Naive thymus-derived CD8-positive, alpha-beta T cell (primary cell): Measurements from ENCODE around the gene KCNN3. TPM values are rescaled to one million over a fixed set of nuclear protein-coding genes. Genes with fewer than 3 reads are reported as not detected.
A peak's percentile ranks its signal among the peaks of the same experiment; 100 is the strongest.

ENCODE experiments used
- ATAC-seq, 2 donors: fragments of 150-1000 bp; cut with Tn5 transposase in 1 of 2; sonication (Bioruptor Pico), chemical (Tn5 transposase) in 1 of 2; 1 replicate in 1 of 2; 2 replicates in 1 of 2; pipeline ENCODE4 v1.10.0; 2021; ENCODE audit warnings: mild to moderate bottlenecking in 2 of 2, moderate library complexity in 2 of 2
- POLR2A ChIA-PET: fragments of 350-600 bp; sonication (Branson Sonifier 250); formaldehyde crosslinking; loops from one replicate; lab custom pipeline; 2021; ENCODE audit warnings: antibody characterized with exemption; lab: Charles Lee
- DNase-seq, 10 donors: peaks; one replicate each; pipeline versions ENCODE4 v3.0.0 to v3.0.0-alpha.2; 2020 to 2022
- H3K27ac Mint-ChIP-seq, 10 donors: one replicate each; pipeline ENCODE4 v1.8.0; 2020 to 2022; ENCODE audit warnings: mild to moderate bottlenecking in 10 of 10, mixed read lengths in 10 of 10, moderate library complexity in 4 of 10, inconsistent platforms in 1 of 10
- H3K27me3 Mint-ChIP-seq, 5 donors: one replicate each; pipeline ENCODE4 v1.8.0; 2021 to 2022; ENCODE audit warnings: mixed read lengths in 5 of 5
- H3K36me3 Mint-ChIP-seq, 3 donors: one replicate each; pipeline ENCODE4 v1.8.0; 2020 to 2022; ENCODE audit warnings: mixed read lengths in 3 of 3, mild to moderate bottlenecking in 2 of 3, inconsistent platforms in 1 of 3
- H3K4me1 Mint-ChIP-seq, 4 donors: one replicate each; pipeline ENCODE4 v1.8.0; 2021 to 2022; ENCODE audit warnings: mixed read lengths in 4 of 4
- H3K4me3 Mint-ChIP-seq, 10 donors: one replicate each; pipeline ENCODE4 v1.8.0; 2020 to 2022; ENCODE audit warnings: mild to moderate bottlenecking in 10 of 10, mixed read lengths in 10 of 10, moderate library complexity in 6 of 10, inconsistent platforms in 1 of 10
- H3K9me3 Mint-ChIP-seq, 9 donors: one replicate each; pipeline ENCODE4 v1.8.0; 2020 to 2022; ENCODE audit warnings: mixed read lengths in 9 of 9, mild to moderate bottlenecking in 3 of 9, inconsistent platforms in 1 of 9, moderate library complexity in 1 of 9
- polyA plus RNA-seq, 3 donors: library from polyadenylated mRNA; unstranded; fragments of 300-500 nt; fragmentation: Illumina TruSeq; gene quantifications; one replicate each; pipeline ENCODE4 v1.2.3, GENCODE V29; 2021
- total RNA-seq, 8 experiments: library from RNA in 2 of 8; stranded (reverse) in 2 of 8; gene quantifications; one replicate each; pipeline ENCODE4 v1.2.3 and lab custom pipeline; 2021 to 2026

Gene KCNN3
- total and polyA plus RNA-seq, 5 experiments from 2014 or later: 0.08 TPM; not detected in 4

GRCh38 chr1:154895798-154896197 is 25.7 kb upstream of the KCNN3 start:
- H3K27ac Mint-ChIP-seq: no peak overlapping the region
- no peaks in the 10 kb centered on the region for H3K36me3 Mint-ChIP-seq

GRCh38 chr1:154891452-154891851 is 21.4 kb upstream of the KCNN3 start:
- no peaks in the 10 kb centered on the region for H3K9me3 Mint-ChIP-seq
- no peak for ATAC-seq
- H3K36me3 Mint-ChIP-seq: peaks cover 0 to 2% (median 0%) of the 10 kb centered on the region in 3 donors
- DNase-seq: no peak
- H3K4me3 Mint-ChIP-seq: no peak overlapping the region
- H3K4me1 Mint-ChIP-seq: peaks cover 0 to 4% (median under 1%) of the 10 kb centered on the region in 4 donors
- H3K27ac Mint-ChIP-seq: no peak overlapping the region
- peaks cover 0 to 3% (median 0%) of the 10 kb centered on the region in 5 donors for H3K27me3 Mint-ChIP-seq
- POLR2A ChIA-PET: interaction anchor here (0.6 kb wide), 1 partner anchor 126 kb away, joined by 3 read pairs; no protein-coding TSS in a partner anchor

More at GRCh38 chr1:154895798-154896197, 25.7 kb upstream of the KCNN3 start:
- DNase-seq: no peak
- H3K4me1 Mint-ChIP-seq: peaks cover 0 to 4% (median under 1%) of the 10 kb centered on the region in 4 donors
- no peak for ATAC-seq
- peaks cover 0 to 4% (median 0%) of the 10 kb centered on the region in 5 donors for H3K27me3 Mint-ChIP-seq
- no peaks in the 10 kb centered on the region for H3K9me3 Mint-ChIP-seq
- H3K4me3 Mint-ChIP-seq: no peak overlapping the region
- POLR2A ChIA-PET: no interaction called here

DNA sequence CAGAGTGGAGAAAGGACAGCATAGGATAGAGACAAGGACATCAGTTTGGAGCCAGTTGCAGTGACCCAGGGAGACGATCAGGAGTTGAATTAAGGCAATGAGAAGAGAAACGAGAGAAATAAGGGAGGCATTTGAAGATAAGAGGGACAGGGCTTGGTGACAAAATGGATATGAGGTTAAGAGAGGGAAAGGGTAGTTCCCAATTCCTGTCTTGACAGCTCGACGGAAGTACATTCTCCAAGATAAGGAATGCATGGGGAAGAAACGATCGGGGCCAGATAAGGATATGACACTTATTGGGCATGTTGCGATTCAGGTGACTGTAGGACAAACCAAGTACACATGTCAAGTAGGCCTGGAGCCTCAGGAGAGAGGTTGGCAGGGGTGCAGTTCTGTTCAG is 18.7 kb upstream of the KCNN3 start:
- Mint-ChIP-seq H3K27me3 (peaks cover 0 to 3% (median 1%) of the 10 kb centered on the region in 5 donors), H3K4me1 (peaks cover 0 to 4% (median under 1%) of the 10 kb centered on the region in 4 donors), H3K36me3 (peaks cover 0 to 2% (median 0%) of the 10 kb centered on the region in 3 donors), H3K27ac (peak overlapping the region in 1 of 10 donors; percentile 37), H3K4me3 (no peak overlapping the region), H3K9me3 (no peaks in the 10 kb centered on the region)
- POLR2A ChIA-PET: no interaction called here
- ATAC-seq (no peak), DNase-seq (no peak)

GRCh38 chr1:154886281-154887015 is 16.4 kb upstream of the KCNN3 start:
- Mint-ChIP-seq H3K4me3 (no peak overlapping the region), H3K36me3 (peaks cover 0 to 2% (median 0%) of the 10 kb centered on the region in 3 donors), H3K27me3 (peaks cover 0 to 7% (median 1%) of the 10 kb centered on the region in 5 donors), H3K9me3 (no peaks in the 10 kb centered on the region), H3K4me1 (no peaks in the 10 kb centered on the region), H3K27ac (peak overlapping the region in 1 of 10 donors; percentile 0)
- POLR2A ChIA-PET: no interaction called here
- ATAC-seq (no peak), DNase-seq (no peak)

DNA sequence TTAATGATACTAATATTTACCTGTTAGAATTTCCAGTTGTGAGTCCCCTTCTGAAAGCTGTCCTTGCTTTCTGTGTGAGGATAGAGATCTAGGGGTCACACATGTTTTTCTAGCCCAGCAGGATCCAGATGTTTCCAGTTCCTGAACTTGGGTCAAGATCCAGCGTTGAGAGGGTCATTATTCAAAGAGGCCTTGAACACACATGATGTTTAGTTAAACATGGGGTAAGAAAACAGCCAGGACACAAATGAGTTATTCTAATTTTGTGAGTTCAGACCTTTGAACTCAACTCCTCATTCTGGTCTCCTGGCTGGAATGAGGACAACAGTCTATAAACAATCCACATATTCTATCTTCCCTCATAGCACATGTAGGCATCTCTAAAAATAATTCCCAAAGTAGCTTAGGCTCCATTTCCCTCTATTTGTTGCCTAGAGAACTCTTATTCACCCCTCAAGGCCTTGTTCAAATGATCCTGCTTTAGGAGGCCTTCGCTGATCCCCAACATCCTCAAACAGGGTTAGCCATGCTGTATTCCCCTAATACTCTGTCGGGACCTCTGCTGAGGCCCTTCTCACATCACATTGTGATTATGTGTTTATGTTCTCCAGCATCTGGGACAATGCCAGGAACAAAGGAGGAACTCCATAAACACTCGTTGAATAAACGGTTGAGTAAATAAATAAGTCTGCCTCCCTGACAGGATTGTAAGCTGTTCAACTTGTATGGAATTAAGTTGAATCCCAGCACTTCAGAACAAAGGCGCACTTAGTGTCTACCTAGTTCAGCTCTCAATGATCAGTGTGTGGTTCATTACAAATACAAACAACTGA is 15.0 kb upstream of the KCNN3 start:
- Mint-ChIP-seq H3K9me3 (no peaks in the 10 kb centered on the region), H3K4me3 (no peak overlapping the region), H3K36me3 (peaks cover 0 to 2% (median 0%) of the 10 kb centered on the region in 3 donors), H3K27me3 (peaks cover 0 to 7% (median 1%) of the 10 kb centered on the region in 5 donors), H3K27ac (no peak overlapping the region), H3K4me1 (no peaks in the 10 kb centered on the region)
- POLR2A ChIA-PET: interaction anchor here (0.7 kb wide), 1 partner anchor 51 kb away, joined by 5 read pairs; no protein-coding TSS in a partner anchor
- ATAC-seq (no peak), DNase-seq (no peak)

DNA sequence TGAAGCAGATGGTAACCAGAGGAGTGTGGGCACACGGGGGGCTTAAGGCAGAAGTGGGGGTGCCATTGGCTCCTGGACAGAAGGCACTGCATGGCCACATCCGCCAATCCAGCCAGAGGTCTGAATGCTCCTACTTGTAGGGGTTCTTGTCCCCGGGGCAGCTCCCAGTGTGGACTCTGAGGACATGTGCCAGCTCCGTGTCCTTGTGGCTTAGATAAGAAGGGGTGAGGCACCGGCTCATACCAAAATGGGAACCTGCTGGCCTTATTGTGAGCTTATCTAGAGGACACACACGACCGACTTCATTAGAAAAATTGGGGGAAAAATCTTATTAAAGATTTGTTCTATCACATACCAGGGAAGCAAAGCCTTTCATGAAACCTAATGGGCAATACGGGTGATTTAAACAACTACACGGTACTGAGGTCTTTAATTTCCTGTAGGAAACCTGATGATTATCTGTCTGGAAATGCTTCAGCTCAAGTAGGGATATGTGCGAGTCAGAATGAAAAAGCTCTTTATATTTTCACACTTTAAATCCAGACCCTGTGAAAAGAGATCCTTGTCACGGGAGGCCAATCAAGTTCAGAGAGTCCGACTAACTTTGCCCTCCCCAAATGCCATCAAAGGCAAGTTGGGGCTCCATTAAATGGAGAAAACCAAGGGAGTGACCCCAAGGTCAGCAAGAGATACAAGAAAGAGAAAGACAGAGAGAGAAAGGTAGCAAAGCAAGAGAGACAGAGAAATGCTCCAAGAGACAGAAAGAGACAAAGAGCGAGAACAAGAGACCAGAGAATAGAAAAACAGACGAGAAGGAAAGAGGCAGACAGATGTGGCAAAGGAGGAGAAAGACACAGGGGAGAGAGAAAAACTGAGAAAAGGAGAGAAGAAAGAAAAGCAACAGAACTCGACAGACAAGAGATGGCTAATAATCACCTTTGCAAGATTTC is 14.1 kb upstream of the KCNN3 start:
- POLR2A ChIA-PET: no interaction called here
- H3K27ac Mint-ChIP-seq: no peak overlapping the region
- ATAC-seq (no peak), DNase-seq (no peak)
- no peaks in the 10 kb centered on the region for H3K9me3 Mint-ChIP-seq
- H3K4me3 Mint-ChIP-seq: no peak overlapping the region
- peaks cover 0 to 7% (median 1%) of the 10 kb centered on the region in 5 donors for H3K27me3 Mint-ChIP-seq
- H3K36me3 Mint-ChIP-seq: peaks cover 0 to 2% (median 0%) of the 10 kb centered on the region in 3 donors
- no peaks in the 10 kb centered on the region for H3K4me1 Mint-ChIP-seq

- no peaks in the 10 kb centered on the region for H3K4me1 Mint-ChIP-seq
- H3K27me3 Mint-ChIP-seq: peaks cover 0 to 4% (median 0%) of the 10 kb centered on the region in 5 donors
- DNase-seq (no peak), ATAC-seq (no peak)
- H3K4me3 Mint-ChIP-seq: no peak overlapping the region
- H3K9me3 Mint-ChIP-seq: no peaks in the 10 kb centered on the region
- no peak overlapping the region for H3K27ac Mint-ChIP-seq
- H3K36me3 Mint-ChIP-seq: no peaks in the 10 kb centered on the region
- POLR2A ChIA-PET: interaction anchor here (0.8 kb wide), 1 partner anchor 121 kb away, joined by 3 read pairs; no protein-coding TSS in a partner anchor
Measured at GRCh38 chr1:154881820-154882535, 11.9 kb upstream of the KCNN3 start.

DNA sequence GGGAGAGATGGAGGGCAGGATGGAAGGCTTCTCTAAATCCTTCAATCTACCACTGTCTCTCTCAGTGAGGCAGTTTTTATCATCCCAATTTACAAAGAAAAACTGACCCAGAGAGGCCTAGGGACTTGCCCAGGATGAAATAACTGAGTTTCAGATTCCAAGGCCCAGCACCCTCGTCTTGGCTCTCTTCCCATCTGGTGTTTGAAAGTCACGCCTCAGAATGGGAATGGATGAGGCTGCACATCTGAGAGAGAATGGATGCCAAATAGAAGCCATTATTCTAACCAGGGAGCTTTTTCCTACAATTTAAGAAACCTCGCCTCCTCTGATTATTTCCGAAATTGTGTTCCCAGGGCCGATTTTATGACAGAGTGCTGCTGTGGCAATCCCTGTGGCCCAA is 10.6 kb upstream of the KCNN3 start:
- no peaks in the 10 kb centered on the region for H3K36me3 Mint-ChIP-seq
- POLR2A ChIA-PET: no interaction called here
- H3K27ac Mint-ChIP-seq: no peak overlapping the region
- H3K4me3 Mint-ChIP-seq: no peak overlapping the region
- H3K27me3 Mint-ChIP-seq: peaks cover 0 to 4% (median 0%) of the 10 kb centered on the region in 5 donors
- no peaks in the 10 kb centered on the region for H3K9me3 Mint-ChIP-seq
- no peaks in the 10 kb centered on the region for H3K4me1 Mint-ChIP-seq
- ATAC-seq: no peak
- no peak for DNase-seq

GRCh38 chr1:154879038-154879421 is 8.9 kb upstream of the KCNN3 start:
- H3K27me3 Mint-ChIP-seq: peaks cover 0 to 7% (median 1%) of the 10 kb centered on the region in 5 donors
- no peak overlapping the region for H3K4me3 Mint-ChIP-seq
- no peak for DNase-seq
- POLR2A ChIA-PET: interaction anchor here (0.5 to 1.9 kb wide), 2 partner anchors 206 to 210 kb away, joined by 3 to 6 read pairs; no protein-coding TSS in a partner anchor
- H3K4me1 Mint-ChIP-seq: peaks cover 0 to 2% (median 0%) of the 10 kb centered on the region in 4 donors
- H3K36me3 Mint-ChIP-seq: no peaks in the 10 kb centered on the region
- H3K9me3 Mint-ChIP-seq: no peaks in the 10 kb centered on the region
- no peak for ATAC-seq
- H3K27ac Mint-ChIP-seq: no peak overlapping the region

DNA sequence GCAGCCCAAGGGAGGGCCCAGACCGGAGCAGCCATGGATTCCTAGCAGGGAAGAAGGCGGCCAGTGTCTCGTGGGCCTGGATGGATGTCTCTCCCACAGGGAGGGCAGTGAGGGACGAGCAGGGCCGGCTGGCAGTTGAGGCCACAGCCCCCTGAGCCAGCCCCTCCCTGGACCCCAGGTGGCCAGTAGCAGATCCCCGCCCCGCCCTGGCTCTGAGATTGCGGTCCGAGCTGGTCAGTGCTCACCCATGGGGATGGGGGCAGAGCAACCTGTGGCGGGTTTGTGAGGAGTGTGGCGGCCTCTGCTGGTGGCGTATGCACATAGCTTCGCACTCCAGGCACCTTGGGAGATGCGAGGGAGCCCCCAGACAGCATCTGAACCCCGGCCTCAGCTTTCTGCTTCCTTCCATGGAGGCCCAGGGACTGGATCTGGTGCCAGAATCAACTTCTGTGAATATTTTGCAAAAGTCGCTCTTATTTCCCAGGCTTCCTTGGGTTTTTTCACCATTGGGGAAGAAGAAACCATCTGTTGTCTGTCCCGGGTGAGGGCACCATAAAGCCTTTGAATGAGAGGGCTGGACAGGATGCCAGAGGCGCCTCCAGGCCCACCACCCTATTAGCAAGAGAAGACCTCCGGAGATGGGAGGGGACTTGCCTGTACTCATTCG is 8.4 kb upstream of the KCNN3 start:
- ATAC-seq (peak; percentile 92 to 97), DNase-seq (peak; percentile 45 to 83 (median 68))
- Mint-ChIP-seq H3K4me3 (no peak overlapping the region), H3K27ac (no peak overlapping the region), H3K27me3 (peaks cover 0 to 9% (median 1%) of the 10 kb centered on the region in 5 donors), H3K9me3 (no peaks in the 10 kb centered on the region), H3K4me1 (peaks cover 0 to 2% (median 0%) of the 10 kb centered on the region in 4 donors), H3K36me3 (no peaks in the 10 kb centered on the region)
- POLR2A ChIA-PET: interaction anchor here (0.5 to 1.9 kb wide), 4 partner anchors 206 to 319 kb away, joined by 3 to 6 read pairs (median 4); no protein-coding TSS in a partner anchor
